AG09319 (cell line): ENCODE measurements around the gene SAMD13.
"Not testable (repeated sequence)": the region's sequence is repeated elsewhere in the genome, so short reads cannot be mapped to it uniquely, and the experiment has no call there.

Experiments used
- DNase-seq: peaks from one replicate; pipeline ENCODE4 v3.0.0-alpha.2; 2010; ENCODE audit warnings: low read depth; ENCODE audit errors: extremely low read depth
- CTCF ChIP-seq: IDR thresholded peaks from 2 replicates; pipeline ENCODE4 v1.5.1; 2011; ENCODE audit warnings: low read depth, mild to moderate bottlenecking, inconsistent platforms, low read length, moderate library complexity

SAMD13 gene

GRCh38 chr1:84283381-84283780 is 18.1 kb upstream of the SAMD13 start:
- no peak for TF ChIP-seq CTCF
- DNase-seq: no peak

DNA sequence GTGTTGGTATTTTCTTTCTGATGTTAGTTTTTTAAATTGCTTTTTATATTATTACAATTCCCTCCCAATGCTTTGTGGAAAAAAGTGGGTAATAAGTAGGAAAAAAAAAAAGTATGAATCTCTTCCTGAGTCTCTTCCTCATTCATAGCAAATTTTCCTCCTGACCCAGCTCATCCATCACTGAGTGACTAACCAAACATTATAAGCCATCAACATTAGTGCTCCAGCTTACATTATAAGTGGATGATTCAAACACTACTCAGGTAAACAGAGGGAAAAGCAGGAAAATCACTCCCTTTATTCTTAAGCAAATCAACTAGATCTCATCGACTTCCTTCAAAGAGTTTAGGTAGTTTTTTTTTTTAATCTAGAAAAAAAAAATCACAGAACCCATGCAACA is 15.4 kb upstream of the SAMD13 start:
- TF ChIP-seq CTCF: no peak

GRCh38 chr1:84287389-84287788 is 14.1 kb upstream of the SAMD13 start:
- not testable (repeated sequence) for DNase-seq

More for the DNA sequence above, 15.4 kb upstream of the SAMD13 start:
- DNase-seq: no peak

GRCh38 chr1:84289169-84289785 is 12.2 kb upstream of the SAMD13 start:
- no peak for DNase-seq
- TF ChIP-seq CTCF: no peak

- DNase-seq: no peak
- no peak for TF ChIP-seq CTCF
Observed at GRCh38 chr1:84291882-84292655, 9.4 kb upstream of the SAMD13 start.

DNA sequence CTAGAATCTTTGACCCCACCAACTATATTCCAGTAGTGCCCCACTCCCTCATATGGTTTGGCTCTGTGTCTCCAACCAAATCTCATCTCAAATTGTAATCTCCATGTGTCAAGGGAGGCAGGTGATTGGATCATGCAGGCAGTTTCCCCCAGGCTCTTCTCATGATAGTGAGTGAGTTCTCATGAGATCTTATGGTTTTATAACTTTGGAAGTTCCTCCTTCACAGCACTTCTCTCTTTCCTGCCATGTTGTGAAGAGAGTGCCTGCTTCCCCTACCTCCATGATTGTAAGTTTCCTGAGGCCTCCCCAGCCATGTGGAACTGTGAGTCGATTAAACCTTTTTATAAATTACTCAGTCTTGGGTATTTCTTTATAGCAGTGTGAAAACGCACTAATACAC is 7.7 kb upstream of the SAMD13 start:
- no peak for TF ChIP-seq CTCF
- DNase-seq: no peak

GRCh38 chr1:84294751-84295150 is 6.8 kb upstream of the SAMD13 start:
- no peak for DNase-seq
- no peak for TF ChIP-seq CTCF
